OCI-LY7 (cell line): ENCODE data around the gene ZNF423. TPM values are rescaled to one million over a fixed set of nuclear protein-coding genes. Genes with fewer than 3 reads are reported as not detected.

Experiments used
- BruUV-seq: library from RNA; stranded (reverse); fragments of 400-500 nt; replicated peaks from 2 replicates; lab custom pipeline; 2021; lab: Mats Ljungman, UMichigan
- CTCF ChIA-PET: fragments of 300-600 bp; sonication (Branson Sonifier 250); formaldehyde crosslinking; loops from one replicate; lab custom pipeline; 2022; ENCODE audit warnings: antibody characterized with exemption; ENCODE audit not compliant: unreplicated experiment; lab: Charles Lee
- POLR2A ChIA-PET: fragments of 300-600 bp; sonication (Branson Sonifier 250); formaldehyde crosslinking; loops from one replicate; lab custom pipeline; 2022; ENCODE audit warnings: antibody characterized with exemption; lab: Charles Lee
- DNase-seq: peaks from one replicate; pipeline ENCODE4 v3.0.0-alpha.2; 2015; ENCODE audit warnings: low spot score
- H2AFZ ChIP-seq: fragments of 200-600 bp; sonication (generic), shearing (Covaris generic); 2 replicates; pipeline ENCODE4 v1.6.1; 2014; ENCODE audit warnings: mild to moderate bottlenecking, antibody characterized with exemption, low read length, moderate library complexity
- H3K27ac ChIP-seq: fragments of 200-600 bp; sonication (generic); 2 replicates; pipeline ENCODE4 v1.5.1; 2014; ENCODE audit warnings: mixed run types, low read depth, mild to moderate bottlenecking, moderate library complexity, low read length, inconsistent platforms; ENCODE audit not compliant: poor library complexity, severe bottlenecking
- H3K36me3 ChIP-seq: fragments of 200-600 bp; sonication (generic); 2 replicates; pipeline ENCODE4 v1.6.1; 2014; ENCODE audit warnings: mild to moderate bottlenecking, antibody characterized with exemption, low read length, moderate library complexity, mixed read lengths; ENCODE audit not compliant: insufficient read depth
- H3K4me1 ChIP-seq: fragments of 200-600 bp; sonication (generic); 2 replicates; pipeline ENCODE4 v1.5.1; 2014; ENCODE audit warnings: mild to moderate bottlenecking, low read length; ENCODE audit not compliant: insufficient read depth, poor library complexity, severe bottlenecking
- H3K4me2 ChIP-seq: fragments of 200-600 bp; sonication (generic); 2 replicates; pipeline ENCODE4 v1.6.1; 2014; ENCODE audit warnings: mild to moderate bottlenecking, low read length
- H3K4me3 ChIP-seq: fragments of 200-600 bp; sonication (generic); 2 replicates; pipeline ENCODE4 v1.5.1; 2014; ENCODE audit warnings: mild to moderate bottlenecking, low read depth, low read length; ENCODE audit not compliant: poor library complexity, severe bottlenecking
- H3K79me2 ChIP-seq: fragments of 200-600 bp; sonication (generic); 2 replicates; pipeline ENCODE4 v1.6.1; 2016; ENCODE audit warnings: low read depth, mild to moderate bottlenecking, low read length, moderate library complexity, mixed read lengths; ENCODE audit not compliant: insufficient read depth
- H3K9me2 ChIP-seq: fragments of 200-600 bp; sonication (generic); 2 replicates; pipeline ENCODE4 v1.6.1; 2016; ENCODE audit warnings: mild to moderate bottlenecking, low read length, mixed read lengths; ENCODE audit not compliant: insufficient read depth
- H3K9me3 ChIP-seq: fragments of 200-600 bp; sonication (generic); 2 replicates; pipeline ENCODE4 v1.6.1; 2014; ENCODE audit warnings: mild to moderate bottlenecking, mixed run types, low read length, mixed read lengths
- H4K20me1 ChIP-seq: fragments of 200-600 bp; sonication (generic); 2 replicates; pipeline ENCODE4 v1.6.1; 2014; ENCODE audit warnings: mild to moderate bottlenecking, antibody characterized with exemption, low read length, moderate library complexity, mixed read lengths; ENCODE audit not compliant: insufficient read depth
- EZH2phosphoT487 ChIP-seq: fragments of 200-600 bp; sonication (generic); IDR thresholded peaks from 2 replicates; pipeline ENCODE4 v1.6.1; 2018; ENCODE audit warnings: low read depth, borderline replicate concordance, mild to moderate bottlenecking, mixed run types, antibody characterized with exemption, low read length, moderate library complexity, mixed read lengths
- intact Hi-C: fragments of 100-400 bp; cut with micrococcal nuclease; formaldehyde crosslinking; loops from one replicate; pipeline ENCODE4 v1.10.0; 2022; ENCODE audit not compliant: unreplicated experiment
- total RNA-seq, 2 experiments: library from RNA; depleted of rRNA in 1 of 2; stranded (reverse); fragments of >200 nt in 1 of 2; shearing (Covaris generic) in 1 of 2; gene quantifications; 2 replicates each; pipeline ENCODE4 v1.2.3, GENCODE V29; 2014 to 2022
- TF ChIP-seq, protein P1 (sequence below): fragments of 200-600 bp; sonication (generic); conservative IDR thresholded peaks from 2 replicates; pipeline ENCODE4 v1.5.1; 2014; ENCODE audit warnings: mild to moderate bottlenecking, antibody characterized with exemption, low read length, moderate library complexity, mixed read lengths

ZNF423 gene
- total RNA-seq, 2 experiments from 2014 or later: 0.09 to 0.13 TPM

DNA sequence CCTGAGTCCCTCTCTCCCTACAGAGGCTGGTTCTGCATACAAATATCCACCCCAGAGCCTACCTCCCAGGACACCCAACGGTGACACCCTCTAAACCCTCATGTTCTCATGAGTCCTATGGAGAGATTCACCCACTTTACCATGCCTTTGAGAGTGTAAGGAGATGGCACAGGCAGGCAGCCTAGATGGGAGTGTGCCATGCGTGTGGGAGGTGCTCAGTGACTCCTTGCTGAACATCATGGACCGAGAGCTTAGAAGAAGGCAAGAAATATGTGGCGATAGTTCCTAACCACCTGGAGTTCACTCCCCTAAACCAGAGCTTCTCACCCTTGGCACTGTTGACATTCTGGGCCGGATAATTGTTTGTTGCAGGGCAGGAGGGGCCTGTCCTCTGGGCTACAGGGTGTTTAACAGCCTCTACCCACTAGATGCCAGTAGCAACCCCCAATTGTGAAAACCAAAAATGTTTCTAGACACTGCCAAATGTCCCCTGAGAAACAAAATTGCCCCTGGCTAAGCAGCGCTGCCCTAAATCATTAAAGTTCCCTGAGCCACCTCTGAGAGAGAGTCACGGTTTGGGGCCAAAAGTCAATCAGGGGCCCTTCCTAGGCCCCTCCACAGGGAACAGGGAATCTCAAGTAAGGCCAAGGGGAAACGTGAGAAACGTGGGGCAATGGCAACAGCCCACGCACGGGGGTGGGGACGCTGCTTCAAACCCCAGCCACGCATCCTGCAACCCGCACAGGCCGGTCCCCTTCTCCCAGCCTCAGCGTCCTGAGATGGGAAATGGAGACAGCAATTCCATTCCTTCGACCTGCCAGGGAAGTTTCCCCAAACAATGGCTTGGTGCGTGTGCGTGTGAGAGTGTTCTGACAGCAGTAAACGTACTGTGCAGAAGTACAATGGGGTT is 415.5 kb downstream of the ZNF423 start:
- ChIA-PET CTCF (interaction anchor here (0.5 to 1.2 kb wide), 6 partner anchors 11 to 155 kb away, joined by 3 to 4 read pairs (median 4); no protein-coding TSS in a partner anchor), POLR2A (interaction anchor here (0.8 to 1.4 kb wide), 3 partner anchors 135 to 584 kb away, joined by 3 to 4 read pairs (median 4); partner anchors contain the start of gene CNEP1R1)
- Histone ChIP-seq H2AFZ (peak overlapping the region; percentile 89), H3K4me1 (peaks cover 61% of the 10 kb centered on the region), H3K9me3 (no peaks in the 10 kb centered on the region), H3K4me2 (peak overlapping the region; percentile 82), H3K79me2 (no peaks in the 10 kb centered on the region), H3K9me2 (no peaks in the 10 kb centered on the region), H4K20me1 (no peaks in the 10 kb centered on the region), H3K4me3 (peak overlapping the region; percentile 8), H3K27ac (peak overlapping the region; percentile 81), H3K36me3 (no peaks in the 10 kb centered on the region)
- DNase-seq: peak; percentile 71
- no TSS peak for BruUV-seq
- TF ChIP-seq, protein P1, sequence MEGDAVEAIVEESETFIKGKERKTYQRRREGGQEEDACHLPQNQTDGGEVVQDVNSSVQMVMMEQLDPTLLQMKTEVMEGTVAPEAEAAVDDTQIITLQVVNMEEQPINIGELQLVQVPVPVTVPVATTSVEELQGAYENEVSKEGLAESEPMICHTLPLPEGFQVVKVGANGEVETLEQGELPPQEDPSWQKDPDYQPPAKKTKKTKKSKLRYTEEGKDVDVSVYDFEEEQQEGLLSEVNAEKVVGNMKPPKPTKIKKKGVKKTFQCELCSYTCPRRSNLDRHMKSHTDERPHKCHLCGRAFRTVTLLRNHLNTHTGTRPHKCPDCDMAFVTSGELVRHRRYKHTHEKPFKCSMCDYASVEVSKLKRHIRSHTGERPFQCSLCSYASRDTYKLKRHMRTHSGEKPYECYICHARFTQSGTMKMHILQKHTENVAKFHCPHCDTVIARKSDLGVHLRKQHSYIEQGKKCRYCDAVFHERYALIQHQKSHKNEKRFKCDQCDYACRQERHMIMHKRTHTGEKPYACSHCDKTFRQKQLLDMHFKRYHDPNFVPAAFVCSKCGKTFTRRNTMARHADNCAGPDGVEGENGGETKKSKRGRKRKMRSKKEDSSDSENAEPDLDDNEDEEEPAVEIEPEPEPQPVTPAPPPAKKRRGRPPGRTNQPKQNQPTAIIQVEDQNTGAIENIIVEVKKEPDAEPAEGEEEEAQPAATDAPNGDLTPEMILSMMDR: peak; percentile 78
- no peak for TF ChIP-seq EZH2phosphoT487
- intact Hi-C loops: loop anchor here (1.0 to 10.0 kb wide), 7 partner anchors 23 to 264 kb away; no protein-coding TSS in a partner anchor

DNA sequence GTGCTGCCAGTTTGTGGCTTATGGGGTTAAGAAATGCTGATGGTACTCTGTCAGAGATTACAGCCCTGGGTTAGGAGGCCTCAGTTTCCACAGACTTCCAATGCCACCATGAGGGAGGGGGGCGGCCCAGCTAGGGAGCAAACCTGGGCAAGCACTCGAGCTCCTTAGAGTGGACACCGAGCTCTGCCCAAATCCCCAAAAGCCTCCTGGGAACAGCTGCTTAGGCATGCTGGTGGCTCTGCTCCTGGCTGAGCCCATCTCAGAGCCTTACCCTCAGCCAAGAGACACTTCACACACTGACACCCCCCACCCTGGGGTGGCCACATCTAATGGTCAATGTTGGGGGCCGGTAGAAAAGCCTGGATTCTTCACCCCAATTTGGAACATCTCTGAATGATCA is 416.2 kb downstream of the ZNF423 start:
- H3K27ac ChIP-seq: no peak overlapping the region
- no peaks in the 10 kb centered on the region for H3K36me3 ChIP-seq
- no peaks in the 10 kb centered on the region for H3K9me2 ChIP-seq
- ChIA-PET CTCF (interaction anchor here (0.6 to 1.2 kb wide), 4 partner anchors 11 to 34 kb away, joined by 3 to 4 read pairs (median 4); no protein-coding TSS in a partner anchor), POLR2A (interaction anchor here (0.8 to 1.3 kb wide), 3 partner anchors 111 to 585 kb away, joined by 3 to 4 read pairs (median 4); partner anchors contain the start of gene CNEP1R1)
- no peak overlapping the region for H3K4me3 ChIP-seq
- no peak overlapping the region for H3K4me2 ChIP-seq
- no peak overlapping the region for H2AFZ ChIP-seq
- no peaks in the 10 kb centered on the region for H4K20me1 ChIP-seq
- H3K79me2 ChIP-seq: no peaks in the 10 kb centered on the region
- DNase-seq: no peak
- intact Hi-C loops: loop anchor here (1.0 to 10.0 kb wide), 4 partner anchors 31 to 265 kb away; no protein-coding TSS in a partner anchor
- no peaks in the 10 kb centered on the region for H3K9me3 ChIP-seq
- no TSS peak for BruUV-seq
- H3K4me1 ChIP-seq: peaks cover 54% of the 10 kb centered on the region
- TF ChIP-seq, protein P1: no peak
- no peak for TF ChIP-seq EZH2phosphoT487
